T-helper 1 cell treated with Interleukin-12 subunit alpha and Interleukin-12 subunit beta and Interleukin-4 antibody, amounts not matched to agents 30 μg/mL and 1 μg/mL, for 36 hours (primary cell): ENCODE results near the gene XBP1.
"Not testable (repeated sequence)": the region's sequence is repeated elsewhere in the genome, so short reads cannot be mapped to it uniquely, and the experiment has no call there.

Experiments used
- H3K27ac Mint-ChIP-seq: one replicate; pipeline ENCODE4 v1.8.0; 2021; ENCODE audit warnings: mild to moderate bottlenecking, mixed read lengths
- H3K27me3 Mint-ChIP-seq: one replicate; pipeline ENCODE4 v1.8.0; 2021; ENCODE audit warnings: low read depth, mixed read lengths
- H3K36me3 Mint-ChIP-seq: one replicate; pipeline ENCODE4 v1.8.0; 2021; ENCODE audit warnings: low read depth, mixed read lengths
- H3K4me1 Mint-ChIP-seq: one replicate; pipeline ENCODE4 v1.8.0; 2021; ENCODE audit warnings: low read depth, mixed read lengths
- H3K4me3 Mint-ChIP-seq: one replicate; pipeline ENCODE4 v1.8.0; 2021; ENCODE audit warnings: mild to moderate bottlenecking, moderate library complexity, mixed read lengths
- H3K9me3 Mint-ChIP-seq: one replicate; pipeline ENCODE4 v1.8.0; 2021; ENCODE audit warnings: mixed read lengths

XBP1 gene

DNA sequence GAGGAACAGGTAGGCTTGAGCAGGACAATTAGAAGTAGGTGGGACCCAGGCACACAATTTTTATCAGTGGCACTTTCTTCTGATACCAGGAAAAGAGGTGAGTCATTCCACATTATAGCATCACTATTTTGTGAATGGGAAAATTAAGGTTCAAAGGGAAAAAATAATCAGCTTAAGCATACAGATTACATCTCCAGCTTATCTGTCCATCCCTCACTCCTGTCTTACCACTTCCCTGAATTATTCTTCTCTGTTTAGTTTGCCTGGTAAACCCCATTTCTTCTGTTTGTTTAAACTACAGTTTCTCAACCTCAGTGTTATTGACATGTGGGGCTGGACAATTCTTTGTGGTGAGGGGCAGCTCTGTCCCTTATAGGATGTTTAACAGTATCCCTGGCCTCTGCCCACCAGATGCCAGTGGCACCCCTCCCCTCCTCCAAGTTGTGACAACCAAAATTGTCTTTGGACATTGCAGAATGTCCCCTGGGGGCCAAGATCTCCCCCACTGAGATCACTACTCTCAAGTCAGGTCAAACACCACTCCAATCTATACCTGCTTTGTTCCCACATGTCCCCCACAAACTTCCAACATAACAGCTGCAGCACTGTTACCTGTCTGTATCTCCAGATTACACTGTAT is 8.5 kb upstream of the XBP1 start:
- peaks cover 48% of the 10 kb centered on the region for H3K4me1 Mint-ChIP-seq
- H3K4me3 Mint-ChIP-seq: peak overlapping the region; percentile 16
- H3K36me3 Mint-ChIP-seq: peaks cover 24% of the 10 kb centered on the region
- peak overlapping the region; percentile 67 for H3K27ac Mint-ChIP-seq
- no peaks in the 10 kb centered on the region for H3K27me3 Mint-ChIP-seq
- no peaks in the 10 kb centered on the region for H3K9me3 Mint-ChIP-seq

GRCh38 chr22:28805426-28805825 is 5.1 kb upstream of the XBP1 start:
- Mint-ChIP-seq H3K27ac (peak overlapping the region; percentile 3), H3K4me1 (peaks cover 35% of the 10 kb centered on the region), H3K36me3 (peaks cover 22% of the 10 kb centered on the region)
- not testable (repeated sequence) for H3K27me3 Mint-ChIP-seq, H3K4me3 Mint-ChIP-seq, H3K9me3 Mint-ChIP-seq

- no peaks in the 10 kb centered on the region for H3K9me3 Mint-ChIP-seq
- H3K27me3 Mint-ChIP-seq: no peaks in the 10 kb centered on the region
- peak overlapping the region; percentile 81 for H3K4me3 Mint-ChIP-seq
- H3K4me1 Mint-ChIP-seq: peaks cover 25% of the 10 kb centered on the region
- peaks cover 35% of the 10 kb centered on the region for H3K36me3 Mint-ChIP-seq
- H3K27ac Mint-ChIP-seq: peak overlapping the region; percentile 75
Measured at GRCh38 chr22:28802595-28803123, 2.3 kb upstream of the XBP1 start.

GRCh38 chr22:28801845-28802594 is 1.7 kb upstream of the XBP1 start:
- peaks cover 38% of the 10 kb centered on the region for H3K36me3 Mint-ChIP-seq
- H3K4me1 Mint-ChIP-seq: peaks cover 29% of the 10 kb centered on the region
- H3K27ac Mint-ChIP-seq: peak overlapping the region; percentile 75
- H3K4me3 Mint-ChIP-seq: peak overlapping the region; percentile 81
- no peaks in the 10 kb centered on the region for H3K9me3 Mint-ChIP-seq
- no peaks in the 10 kb centered on the region for H3K27me3 Mint-ChIP-seq

- Mint-ChIP-seq H3K4me1 (peaks cover 47% of the 10 kb centered on the region), H3K4me3 (peak overlapping the region; percentile 98), H3K9me3 (no peaks in the 10 kb centered on the region), H3K27me3 (no peaks in the 10 kb centered on the region), H3K27ac (peak overlapping the region; percentile 100), H3K36me3 (peaks cover 57% of the 10 kb centered on the region)
Measured at GRCh38 chr22:28799606-28800307, 612 bp downstream of the XBP1 start.

DNA sequence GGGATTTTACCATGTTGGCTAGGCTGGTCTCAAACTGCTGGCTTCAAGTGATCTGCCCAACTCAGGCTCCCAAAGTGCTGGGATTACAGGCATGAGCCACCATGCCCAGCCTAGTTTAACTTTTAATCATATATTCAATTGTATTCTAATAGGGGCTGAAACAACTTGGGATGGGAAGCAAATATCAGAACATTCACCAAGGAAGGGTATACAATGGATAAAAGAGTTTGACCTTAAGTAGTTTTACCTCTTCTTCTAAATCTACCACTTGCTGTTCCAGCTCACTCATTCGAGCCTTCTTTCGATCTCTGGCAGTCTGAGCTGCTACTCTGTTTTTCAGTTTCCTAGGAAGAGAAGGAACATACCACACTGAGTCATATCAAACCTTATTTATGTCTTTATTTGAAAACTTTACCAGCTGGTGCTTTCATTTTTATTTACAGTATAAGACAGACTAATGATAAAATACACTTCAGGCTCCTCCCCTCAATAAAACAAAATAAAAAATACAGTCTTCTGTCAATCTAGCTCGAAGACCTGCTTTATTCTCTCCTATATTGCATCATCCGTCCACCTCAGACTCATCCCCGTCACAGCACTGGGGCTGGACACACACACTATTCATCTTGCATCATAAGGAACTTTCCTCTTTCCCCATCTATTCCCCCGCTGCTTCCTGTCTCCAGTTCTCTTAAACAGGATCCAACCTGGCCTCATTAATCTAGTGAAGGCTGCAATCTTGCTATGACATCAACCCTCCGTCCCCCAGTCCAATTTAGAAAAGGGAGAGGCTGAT is 1.4 kb downstream of the XBP1 start:
- Mint-ChIP-seq H3K4me3 (peak overlapping the region; percentile 97), H3K9me3 (no peaks in the 10 kb centered on the region), H3K27me3 (no peaks in the 10 kb centered on the region), H3K36me3 (peaks cover 63% of the 10 kb centered on the region), H3K4me1 (peaks cover 53% of the 10 kb centered on the region), H3K27ac (peak overlapping the region; percentile 94)

GRCh38 chr22:28795932-28796856 is 4.2 kb downstream of the XBP1 start:
- Mint-ChIP-seq H3K27ac (peak overlapping the region; percentile 53), H3K36me3 (peaks cover 70% of the 10 kb centered on the region), H3K9me3 (no peaks in the 10 kb centered on the region), H3K4me1 (peaks cover 56% of the 10 kb centered on the region), H3K27me3 (no peaks in the 10 kb centered on the region), H3K4me3 (peak overlapping the region; percentile 97)

- no peaks in the 10 kb centered on the region for H3K9me3 Mint-ChIP-seq
- H3K4me3 Mint-ChIP-seq: peak overlapping the region; percentile 97
- H3K36me3 Mint-ChIP-seq: peaks cover 64% of the 10 kb centered on the region
Measured at GRCh38 chr22:28795071-28795693, 5.2 kb downstream of the XBP1 start.

GRCh38 chr22:28793976-28794584 is 6.3 kb downstream of the XBP1 start:
- H3K4me3 Mint-ChIP-seq: peak overlapping the region; percentile 56
- H3K27ac Mint-ChIP-seq: peak overlapping the region; percentile 59
- peaks cover 58% of the 10 kb centered on the region for H3K4me1 Mint-ChIP-seq
- peaks cover 62% of the 10 kb centered on the region for H3K36me3 Mint-ChIP-seq
- no peaks in the 10 kb centered on the region for H3K27me3 Mint-ChIP-seq
- H3K9me3 Mint-ChIP-seq: no peaks in the 10 kb centered on the region

More at GRCh38 chr22:28795071-28795693, 5.2 kb downstream of the XBP1 start:
- Mint-ChIP-seq H3K27me3 (no peaks in the 10 kb centered on the region), H3K4me1 (peaks cover 57% of the 10 kb centered on the region), H3K27ac (peak overlapping the region; percentile 41)

DNA sequence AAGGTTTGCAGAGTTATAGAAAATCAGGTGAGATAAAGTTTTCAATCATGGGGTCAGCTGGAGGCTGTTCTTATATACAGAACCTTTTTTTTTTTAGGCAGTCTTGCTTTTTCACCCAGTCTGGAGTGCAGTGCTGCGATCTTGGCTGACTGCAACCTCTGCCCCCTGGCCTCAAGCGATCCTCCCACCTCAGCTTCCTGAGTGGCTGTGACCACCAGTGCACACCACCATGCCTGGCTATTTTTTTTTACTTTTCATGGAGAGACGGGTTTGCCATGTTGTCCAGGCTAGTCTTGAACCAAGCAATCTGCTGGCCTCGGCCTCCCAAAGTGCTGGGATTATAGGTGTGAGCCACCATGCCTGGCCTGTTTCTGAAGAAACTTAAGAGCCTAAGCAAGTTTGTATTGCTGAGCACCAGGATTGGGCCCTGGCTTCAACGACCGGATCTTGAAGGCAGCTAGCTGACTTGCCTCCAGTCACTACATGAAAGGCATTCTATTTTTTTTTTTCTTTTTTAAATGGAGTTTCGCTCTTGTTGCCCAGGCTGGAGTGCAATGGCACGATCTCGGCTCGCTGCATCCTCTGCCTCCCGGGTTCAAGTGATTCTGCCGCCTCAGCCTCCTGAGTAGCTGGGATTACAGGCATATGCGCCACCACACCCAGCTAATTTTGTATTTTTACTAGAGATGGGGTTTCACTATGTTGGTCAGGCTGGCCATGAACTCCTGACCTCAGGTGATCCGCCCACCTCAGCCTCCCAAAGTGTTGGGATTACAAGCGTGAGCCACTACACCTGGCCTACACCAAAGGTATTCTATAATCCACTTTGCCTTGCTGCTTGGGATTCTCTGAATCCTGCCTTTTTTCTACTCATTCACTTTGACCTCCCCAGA is 7.6 kb downstream of the XBP1 start:
- no peaks in the 10 kb centered on the region for H3K27me3 Mint-ChIP-seq
- H3K4me3 Mint-ChIP-seq: no peak overlapping the region
- H3K9me3 Mint-ChIP-seq: no peaks in the 10 kb centered on the region
- H3K27ac Mint-ChIP-seq: peak overlapping the region; percentile 52
- peaks cover 56% of the 10 kb centered on the region for H3K36me3 Mint-ChIP-seq
- H3K4me1 Mint-ChIP-seq: peaks cover 57% of the 10 kb centered on the region

- peaks cover 53% of the 10 kb centered on the region for H3K36me3 Mint-ChIP-seq
Measured at GRCh38 chr22:28791841-28792490, 8.4 kb downstream of the XBP1 start.

More at GRCh38 chr22:28791841-28792490, 8.4 kb downstream of the XBP1 start:
- no peak overlapping the region for H3K4me3 Mint-ChIP-seq
- peaks cover 52% of the 10 kb centered on the region for H3K4me1 Mint-ChIP-seq
- H3K27me3 Mint-ChIP-seq: no peaks in the 10 kb centered on the region
- H3K27ac Mint-ChIP-seq: peak overlapping the region; percentile 71
- no peaks in the 10 kb centered on the region for H3K9me3 Mint-ChIP-seq
